Loucy (cell line): ENCODE data around the gene TRIM46.
"Not testable (repeated sequence)": the region's sequence is repeated elsewhere in the genome, so short reads cannot be mapped to it uniquely, and the experiment has no call there.

ENCODE experiments used
- H2AFZ ChIP-seq: fragments of 200-600 bp; sonication (generic); 2 replicates; pipeline ENCODE4 v1.6.0; 2016; ENCODE audit warnings: antibody characterized with exemption, mild to moderate bottlenecking, low read length, moderate library complexity
- H3F3A ChIP-seq: fragments of 200-600 bp; 2 replicates; pipeline ENCODE4 v1.6.0; 2016; ENCODE audit warnings: antibody characterized with exemption, low read depth, mild to moderate bottlenecking
- H3K27me3 ChIP-seq: fragments of 200-600 bp; sonication (generic); 2 replicates; pipeline ENCODE4 v1.6.1; 2014; ENCODE audit warnings: low read length, mild to moderate bottlenecking; ENCODE audit not compliant: insufficient read depth, poor library complexity, severe bottlenecking
- H3K36me3 ChIP-seq: fragments of 200-600 bp; sonication (generic); 2 replicates; pipeline ENCODE4 v1.6.1; 2016; ENCODE audit warnings: low read length; ENCODE audit not compliant: insufficient read depth
- H3K4me1 ChIP-seq: fragments of 200-600 bp; sonication (generic); 2 replicates; pipeline ENCODE4 v1.5.1; 2014; ENCODE audit warnings: low read length, mild to moderate bottlenecking; ENCODE audit not compliant: insufficient read depth, poor library complexity, severe bottlenecking
- H3K4me2 ChIP-seq: fragments of 200-600 bp; sonication (generic); 2 replicates; pipeline ENCODE4 v1.6.0; 2014; ENCODE audit warnings: antibody characterized with exemption, low read length, low read depth, mild to moderate bottlenecking; ENCODE audit not compliant: poor library complexity, severe bottlenecking
- H3K4me3 ChIP-seq: fragments of 200-600 bp; sonication (generic); 2 replicates; pipeline ENCODE4 v1.5.1; 2014; ENCODE audit warnings: low read length, mild to moderate bottlenecking, mixed read lengths; ENCODE audit not compliant: poor library complexity, severe bottlenecking
- H3K79me2 ChIP-seq: fragments of 200-600 bp; sonication (generic); 2 replicates; pipeline ENCODE4 v1.6.1; 2014; ENCODE audit warnings: low read length; ENCODE audit not compliant: insufficient read depth
- H3K9ac ChIP-seq: fragments of 200-600 bp; sonication (generic); 2 replicates; pipeline ENCODE4 v1.6.0; 2014; ENCODE audit warnings: mild to moderate bottlenecking, low read depth, low read length, moderate library complexity; ENCODE audit not compliant: poor library complexity, severe bottlenecking
- H3K9me2 ChIP-seq: fragments of 200-600 bp; sonication (generic); replicated peaks from 2 replicates; pipeline ENCODE4 v1.6.1; 2016; ENCODE audit warnings: low read depth, low read length, mixed read lengths
- H3K9me3 ChIP-seq: fragments of 200-600 bp; sonication (generic); 2 replicates; pipeline ENCODE4 v1.6.1; 2014; ENCODE audit warnings: mild to moderate bottlenecking, antibody characterized with exemption, low read length, low read depth; ENCODE audit not compliant: insufficient read depth
- H4K20me1 ChIP-seq: fragments of 200-600 bp; sonication (generic); 2 replicates; pipeline ENCODE4 v1.6.0; 2014; ENCODE audit warnings: antibody characterized with exemption, low read length, mild to moderate bottlenecking; ENCODE audit not compliant: insufficient read depth, poor library complexity, severe bottlenecking
- CTCF ChIP-seq: fragments of 200-600 bp; sonication (generic); conservative IDR thresholded peaks from 2 replicates; pipeline ENCODE4 v1.5.1; 2014; ENCODE audit warnings: mild to moderate bottlenecking, antibody characterized with exemption, low read length
- EZH2phosphoT487 ChIP-seq: fragments of 200-600 bp; IDR thresholded peaks from 2 replicates; pipeline ENCODE4 v1.6.1; 2018; ENCODE audit warnings: antibody characterized with exemption, mild to moderate bottlenecking, moderate library complexity, borderline replicate concordance

The TRIM46 gene

GRCh38 chr1:155160128-155160527, 13.5 kb upstream of the TRIM46 start:
- no peaks in the 10 kb centered on the region for H4K20me1 ChIP-seq
- no peak overlapping the region for H2AFZ ChIP-seq
- H3K79me2 ChIP-seq: no peaks in the 10 kb centered on the region
- TF ChIP-seq EZH2phosphoT487 (no peak), CTCF (no peak)
- H3K4me1 ChIP-seq: no peaks in the 10 kb centered on the region
- H3K27me3 ChIP-seq: no peaks in the 10 kb centered on the region
- H3K4me2 ChIP-seq: no peak overlapping the region
- no peaks in the 10 kb centered on the region for H3F3A ChIP-seq
- H3K9ac ChIP-seq: no peak overlapping the region
- H3K9me3 ChIP-seq: no peaks in the 10 kb centered on the region
- no peaks in the 10 kb centered on the region for H3K9me2 ChIP-seq
- H3K36me3 ChIP-seq: no peaks in the 10 kb centered on the region
- no peak overlapping the region for H3K4me3 ChIP-seq

GRCh38 chr1:155162631-155163030, 11.0 kb upstream of the TRIM46 start:
- not testable (repeated sequence) for H3K4me1 ChIP-seq, H3F3A ChIP-seq, H3K9me3 ChIP-seq, H3K9ac ChIP-seq, H3K36me3 ChIP-seq, H3K4me3 ChIP-seq, H3K9me2 ChIP-seq, H3K4me2 ChIP-seq, H2AFZ ChIP-seq, H3K79me2 ChIP-seq, H3K27me3 ChIP-seq, H4K20me1 ChIP-seq

- not testable (repeated sequence) for H3F3A ChIP-seq, H3K79me2 ChIP-seq, H3K4me2 ChIP-seq, H3K9ac ChIP-seq, H4K20me1 ChIP-seq, H2AFZ ChIP-seq, H3K9me3 ChIP-seq, H3K4me3 ChIP-seq, H3K27me3 ChIP-seq, H3K36me3 ChIP-seq, H3K4me1 ChIP-seq, H3K9me2 ChIP-seq
Measured at GRCh38 chr1:155163785-155164184, 9.9 kb upstream of the TRIM46 start.

GRCh38 chr1:155164625-155165024, 9.0 kb upstream of the TRIM46 start:
- not testable (repeated sequence) for H3K27me3 ChIP-seq, H3K4me3 ChIP-seq, H3K4me1 ChIP-seq, H3K4me2 ChIP-seq, H3K36me3 ChIP-seq, H4K20me1 ChIP-seq, H2AFZ ChIP-seq, H3K9me2 ChIP-seq, H3K9ac ChIP-seq, H3K9me3 ChIP-seq, H3F3A ChIP-seq, H3K79me2 ChIP-seq

- H3K9me3 ChIP-seq: no peaks in the 10 kb centered on the region
- no peaks in the 10 kb centered on the region for H3K9me2 ChIP-seq
- H2AFZ ChIP-seq: no peak overlapping the region
- no peak overlapping the region for H3K4me3 ChIP-seq
- peaks cover 4% of the 10 kb centered on the region for H3K4me1 ChIP-seq
- TF ChIP-seq CTCF (no peak), EZH2phosphoT487 (no peak)
- H3F3A ChIP-seq: no peaks in the 10 kb centered on the region
- no peak overlapping the region for H3K9ac ChIP-seq
- no peak overlapping the region for H3K4me2 ChIP-seq
- no peaks in the 10 kb centered on the region for H3K36me3 ChIP-seq
- H3K79me2 ChIP-seq: peaks cover 3% of the 10 kb centered on the region; the same call in 1 of the 2 replicates
- H4K20me1 ChIP-seq: no peaks in the 10 kb centered on the region
- H3K27me3 ChIP-seq: no peaks in the 10 kb centered on the region
Measured at GRCh38 chr1:155166051-155166470, 7.6 kb upstream of the TRIM46 start.
